Measurements from ENCODE around the gene NCBP3.

DNA sequence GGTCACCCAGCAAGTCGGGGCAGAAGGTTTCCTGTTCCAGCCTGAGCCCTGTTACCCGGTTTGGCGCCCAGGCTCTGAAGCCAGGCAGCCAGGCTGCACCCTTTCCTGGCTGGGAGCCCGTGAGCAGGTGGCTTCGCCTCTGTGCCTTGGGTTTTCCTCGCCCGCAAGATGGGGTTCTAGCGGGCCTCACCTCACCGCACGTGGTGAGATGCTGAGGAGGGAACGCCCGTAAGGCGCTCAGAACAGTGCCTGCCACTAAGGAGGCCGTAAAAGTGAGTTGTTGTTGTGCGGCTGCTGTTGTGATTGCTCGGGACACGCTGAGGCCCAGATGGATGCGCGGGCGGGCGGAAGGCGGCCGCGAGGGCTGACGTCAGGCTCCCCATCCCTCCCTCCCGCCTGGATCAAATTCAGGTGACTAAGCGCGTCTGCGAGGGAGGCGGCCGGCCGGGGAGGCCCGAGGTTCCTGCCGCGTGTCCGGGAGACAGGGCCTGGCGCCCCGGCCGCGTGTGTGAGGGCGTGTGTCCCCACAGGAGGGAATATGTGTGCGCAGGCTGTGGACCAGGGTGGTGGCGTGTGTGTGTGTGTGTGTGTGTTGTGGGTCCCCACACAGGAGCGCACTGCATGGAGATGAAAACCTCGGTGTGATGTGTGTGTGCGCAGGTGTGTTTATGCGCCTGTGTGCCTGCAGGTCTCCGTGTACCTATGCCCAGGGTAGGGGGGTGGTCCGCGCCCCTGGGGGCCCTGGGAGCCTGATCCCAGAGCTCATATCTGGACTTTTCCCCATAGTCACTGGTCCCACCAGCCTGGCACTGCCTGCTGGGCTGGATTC, 42.5 kb upstream of the NCBP3 start:
- TF ChIP-seq POLR2A (IDR thresholded peaks at IDR 0.05) = peak in 1 of 2 donors; percentile 33
- TF ChIP-seq, protein P1, sequence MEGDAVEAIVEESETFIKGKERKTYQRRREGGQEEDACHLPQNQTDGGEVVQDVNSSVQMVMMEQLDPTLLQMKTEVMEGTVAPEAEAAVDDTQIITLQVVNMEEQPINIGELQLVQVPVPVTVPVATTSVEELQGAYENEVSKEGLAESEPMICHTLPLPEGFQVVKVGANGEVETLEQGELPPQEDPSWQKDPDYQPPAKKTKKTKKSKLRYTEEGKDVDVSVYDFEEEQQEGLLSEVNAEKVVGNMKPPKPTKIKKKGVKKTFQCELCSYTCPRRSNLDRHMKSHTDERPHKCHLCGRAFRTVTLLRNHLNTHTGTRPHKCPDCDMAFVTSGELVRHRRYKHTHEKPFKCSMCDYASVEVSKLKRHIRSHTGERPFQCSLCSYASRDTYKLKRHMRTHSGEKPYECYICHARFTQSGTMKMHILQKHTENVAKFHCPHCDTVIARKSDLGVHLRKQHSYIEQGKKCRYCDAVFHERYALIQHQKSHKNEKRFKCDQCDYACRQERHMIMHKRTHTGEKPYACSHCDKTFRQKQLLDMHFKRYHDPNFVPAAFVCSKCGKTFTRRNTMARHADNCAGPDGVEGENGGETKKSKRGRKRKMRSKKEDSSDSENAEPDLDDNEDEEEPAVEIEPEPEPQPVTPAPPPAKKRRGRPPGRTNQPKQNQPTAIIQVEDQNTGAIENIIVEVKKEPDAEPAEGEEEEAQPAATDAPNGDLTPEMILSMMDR (IDR thresholded peaks at IDR 0.05) = no peak
